ENCODE results near the gene SCUBE2.
A peak's percentile ranks its signal among the peaks of the same experiment; 100 is the strongest.

Gene SCUBE2

DNA sequence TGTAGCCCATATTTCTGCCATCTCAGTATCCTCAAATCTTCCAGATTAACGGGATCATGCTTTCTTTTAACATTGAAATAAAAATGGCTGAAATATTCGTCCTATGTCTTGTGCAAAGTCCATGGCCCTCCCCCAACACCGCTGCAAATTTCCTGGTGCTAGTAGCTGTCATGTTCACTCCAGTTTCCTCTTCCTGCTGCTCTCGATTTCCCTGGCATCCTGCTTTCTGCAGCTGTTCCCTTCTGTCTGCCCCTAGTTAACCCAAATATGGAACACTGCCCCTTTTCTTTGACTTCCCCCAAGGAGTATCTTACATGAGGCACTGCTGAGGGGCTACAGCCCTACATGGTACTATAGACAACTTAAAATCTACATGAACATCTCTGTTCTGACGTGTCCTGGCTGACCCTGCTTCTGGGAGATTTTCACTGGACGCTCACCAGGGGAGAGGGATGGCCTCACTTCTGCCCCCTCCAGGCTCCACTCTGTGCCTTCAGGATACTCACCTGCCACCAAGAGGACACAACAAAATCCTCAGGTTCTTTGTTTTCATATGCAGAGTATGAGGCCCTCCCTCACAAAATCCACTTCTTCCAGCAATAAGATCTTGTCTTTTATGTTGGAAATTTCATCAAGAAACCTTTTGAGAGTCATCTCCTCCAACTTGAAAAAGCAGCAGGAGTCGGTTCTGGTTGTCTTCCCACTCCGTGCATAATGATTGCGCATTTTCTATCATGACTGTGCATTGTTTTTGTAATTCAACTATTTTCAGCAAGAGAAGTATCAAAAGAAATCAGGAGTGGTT lies 29.5 kb upstream of the SCUBE2 start:
- no peak for DNase-seq (ENCODE audit: low read depth)
- no peak for TF ChIP-seq POLR2A (IDR thresholded peaks at IDR 0.05; ENCODE audit: extremely low read depth, insufficient read length)
- TF ChIP-seq, protein P1, sequence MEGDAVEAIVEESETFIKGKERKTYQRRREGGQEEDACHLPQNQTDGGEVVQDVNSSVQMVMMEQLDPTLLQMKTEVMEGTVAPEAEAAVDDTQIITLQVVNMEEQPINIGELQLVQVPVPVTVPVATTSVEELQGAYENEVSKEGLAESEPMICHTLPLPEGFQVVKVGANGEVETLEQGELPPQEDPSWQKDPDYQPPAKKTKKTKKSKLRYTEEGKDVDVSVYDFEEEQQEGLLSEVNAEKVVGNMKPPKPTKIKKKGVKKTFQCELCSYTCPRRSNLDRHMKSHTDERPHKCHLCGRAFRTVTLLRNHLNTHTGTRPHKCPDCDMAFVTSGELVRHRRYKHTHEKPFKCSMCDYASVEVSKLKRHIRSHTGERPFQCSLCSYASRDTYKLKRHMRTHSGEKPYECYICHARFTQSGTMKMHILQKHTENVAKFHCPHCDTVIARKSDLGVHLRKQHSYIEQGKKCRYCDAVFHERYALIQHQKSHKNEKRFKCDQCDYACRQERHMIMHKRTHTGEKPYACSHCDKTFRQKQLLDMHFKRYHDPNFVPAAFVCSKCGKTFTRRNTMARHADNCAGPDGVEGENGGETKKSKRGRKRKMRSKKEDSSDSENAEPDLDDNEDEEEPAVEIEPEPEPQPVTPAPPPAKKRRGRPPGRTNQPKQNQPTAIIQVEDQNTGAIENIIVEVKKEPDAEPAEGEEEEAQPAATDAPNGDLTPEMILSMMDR (IDR thresholded peaks at IDR 0.05; ENCODE audit: low read depth, low read length) = peak; percentile 6
- H3K4me3 ChIP-seq (ENCODE audit: low read depth, low read length) = no peak overlapping the region

DNA sequence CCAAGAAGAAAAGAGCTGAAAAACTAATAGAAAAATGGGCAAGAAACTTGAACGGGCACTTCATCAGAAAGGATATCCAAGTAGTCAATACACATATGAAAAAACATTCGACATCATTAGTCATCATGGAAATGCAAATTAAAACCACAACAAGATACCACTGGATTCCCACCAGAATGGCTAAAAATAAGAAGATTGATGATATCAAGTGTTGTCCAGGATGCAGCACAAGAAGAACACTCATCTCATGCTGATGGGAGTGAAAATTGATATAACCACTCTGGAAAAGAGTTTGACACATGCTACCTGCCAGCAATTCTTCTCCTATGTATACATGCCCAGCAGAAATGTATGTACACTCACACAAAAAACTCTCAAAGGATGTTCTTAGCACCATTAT lies 26.9 kb upstream of the SCUBE2 start:
- no peak for TF ChIP-seq MYC (IDR thresholded peaks at IDR 0.05; ENCODE audit: low read depth, low read length)
- TF ChIP-seq, protein P2, sequence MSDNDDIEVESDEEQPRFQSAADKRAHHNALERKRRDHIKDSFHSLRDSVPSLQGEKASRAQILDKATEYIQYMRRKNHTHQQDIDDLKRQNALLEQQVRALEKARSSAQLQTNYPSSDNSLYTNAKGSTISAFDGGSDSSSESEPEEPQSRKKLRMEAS (IDR thresholded peaks at IDR 0.05; ENCODE audit: low read depth, low read length) = no peak
- TF ChIP-seq POLR2A (IDR thresholded peaks at IDR 0.05; ENCODE audit: extremely low read depth, insufficient read length) = no peak
- TF ChIP-seq, protein P1 (IDR thresholded peaks at IDR 0.05; ENCODE audit: low read depth, low read length) = no peak
- H3K4me3 ChIP-seq (ENCODE audit: low read depth, low read length) = no peak overlapping the region
- DNase-seq (ENCODE audit: low read depth) = no peak

DNA sequence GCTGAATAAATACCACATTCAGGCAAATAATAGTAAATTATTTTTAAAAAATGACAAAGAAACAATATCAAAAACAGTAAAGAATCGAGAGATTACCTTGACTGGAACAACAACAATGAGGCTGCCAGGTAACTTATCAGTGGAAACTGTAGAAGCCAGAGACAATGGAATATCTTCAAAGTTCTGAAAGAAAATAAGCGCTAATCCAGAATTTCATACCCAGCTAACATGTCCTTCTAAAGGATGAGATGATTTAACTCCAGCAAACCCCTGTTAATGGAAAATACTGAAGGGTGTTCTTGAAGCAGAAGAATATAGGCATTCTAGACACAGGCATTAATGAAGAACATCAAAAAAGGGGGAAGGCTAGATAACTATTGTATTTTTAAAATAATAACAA lies 20.7 kb upstream of the SCUBE2 start:
- TF ChIP-seq POLR2A (IDR thresholded peaks at IDR 0.05; ENCODE audit: extremely low read depth, insufficient read length) = no peak
- TF ChIP-seq, protein P2 (IDR thresholded peaks at IDR 0.05; ENCODE audit: low read depth, low read length) = no peak
- TF ChIP-seq MYC (IDR thresholded peaks at IDR 0.05; ENCODE audit: low read depth, low read length) = no peak
- TF ChIP-seq, protein P1 (IDR thresholded peaks at IDR 0.05; ENCODE audit: low read depth, low read length) = no peak

DNA sequence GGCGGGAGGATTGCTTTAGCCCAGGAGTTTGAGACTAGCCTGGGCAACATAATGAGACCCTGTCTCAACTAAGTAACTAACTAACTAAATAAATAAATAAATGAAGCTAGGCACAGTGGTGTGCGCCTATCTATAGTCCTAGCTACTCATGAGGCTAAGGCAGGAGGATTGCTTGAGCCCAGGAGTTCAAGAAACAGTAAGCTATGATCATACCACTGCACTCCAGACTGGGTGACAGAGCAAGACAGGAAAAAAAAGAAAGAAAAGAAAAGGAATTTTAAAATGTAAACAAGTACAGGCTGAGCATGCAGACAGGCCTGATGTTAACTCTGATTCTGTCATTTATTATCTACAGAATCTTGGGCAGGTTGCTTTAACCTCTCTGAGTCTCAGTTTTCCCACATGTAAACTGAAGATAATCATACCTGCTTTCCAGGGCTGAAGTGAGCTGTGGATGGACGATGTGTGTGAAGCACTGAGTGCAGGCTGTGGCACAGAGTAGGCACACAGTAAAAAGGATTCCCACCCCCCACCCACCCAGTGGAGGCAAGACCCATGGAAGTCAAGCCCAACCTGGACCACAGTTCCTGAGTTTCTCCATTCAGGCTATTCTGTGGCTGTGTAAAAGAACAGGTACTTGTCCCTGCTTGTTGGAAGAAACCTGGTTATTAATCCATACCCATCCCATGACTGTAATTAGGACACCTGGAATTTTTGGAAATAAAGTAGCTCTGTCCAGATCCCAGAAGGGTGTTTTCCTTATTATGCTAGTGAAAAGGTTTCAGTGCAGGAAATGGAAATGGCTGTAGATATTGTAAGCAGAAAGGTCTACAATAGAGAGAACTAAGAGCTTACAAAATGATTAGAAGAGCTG lies 18.7 kb upstream of the SCUBE2 start:
- DNase-seq (ENCODE audit: low read depth) = no peak
- H3K4me3 ChIP-seq (ENCODE audit: low read depth, low read length) = no peak overlapping the region
- TF ChIP-seq, protein P1 (IDR thresholded peaks at IDR 0.05; ENCODE audit: low read depth, low read length) = no peak

More for the DNA sequence above, 20.7 kb upstream of the SCUBE2 start:
- H3K4me3 ChIP-seq (ENCODE audit: low read depth, low read length) = no peak overlapping the region
- no peak for DNase-seq (ENCODE audit: low read depth)

GRCh38 chr11:9104580-9104979 lies 13.2 kb upstream of the SCUBE2 start:
- TF ChIP-seq, protein P2 (IDR thresholded peaks at IDR 0.05; ENCODE audit: low read depth, low read length) = no peak
- TF ChIP-seq, protein P1 (IDR thresholded peaks at IDR 0.05; ENCODE audit: low read depth, low read length) = no peak
- no peak for TF ChIP-seq MYC (IDR thresholded peaks at IDR 0.05; ENCODE audit: low read depth, low read length)
- TF ChIP-seq POLR2A (IDR thresholded peaks at IDR 0.05; ENCODE audit: extremely low read depth, insufficient read length) = no peak
- no peak overlapping the region for H3K4me3 ChIP-seq (ENCODE audit: low read depth, low read length)
- DNase-seq (ENCODE audit: low read depth) = no peak
